Occipital lobe (tissue), 2 donors: Measurements from ENCODE around the gene MBTD1. TPM values are rescaled to one million over a fixed set of nuclear protein-coding genes. Genes with fewer than 3 reads are reported as not detected.
"Not testable (repeated sequence)": the region's sequence is repeated elsewhere in the genome, so short reads cannot be mapped to it uniquely, and the experiment has no call there.

Experiments used
- DNase-seq: peaks from one replicate; lab custom pipeline; 2025; lab: John Stamatoyannopoulos, UW
- total RNA-seq: library from RNA; depleted of rRNA; stranded (reverse); fragments of >200 nt; gene quantifications from one replicate; pipeline ENCODE4 v1.2.3, GENCODE V29; 2014

The MBTD1 gene
- total RNA-seq, 1 donor from 2014 or later, result 66.4 TPM

DNA sequence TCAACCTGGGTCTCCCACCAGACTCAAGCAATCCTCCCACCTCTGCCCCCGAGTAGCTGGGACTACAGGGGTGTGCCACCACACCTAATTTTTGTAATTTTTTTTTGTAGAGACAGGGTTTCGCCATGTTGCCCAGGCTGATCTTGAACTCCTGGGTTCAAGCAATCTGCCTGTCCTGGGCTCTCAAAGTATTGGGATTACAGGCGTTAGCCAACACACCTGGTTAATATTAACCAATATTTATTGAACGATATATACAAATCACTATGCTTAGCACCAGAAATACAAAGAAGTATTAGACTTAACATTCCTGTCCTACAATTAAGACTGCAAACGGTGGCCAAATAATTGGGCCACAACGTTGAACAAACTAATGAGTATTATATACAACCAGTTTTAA is 4.2 kb downstream of the MBTD1 start:
- no peak for DNase-seq

- no peak for DNase-seq
Measured at GRCh38 chr17:51251010-51251409, 8.8 kb downstream of the MBTD1 start.

DNA sequence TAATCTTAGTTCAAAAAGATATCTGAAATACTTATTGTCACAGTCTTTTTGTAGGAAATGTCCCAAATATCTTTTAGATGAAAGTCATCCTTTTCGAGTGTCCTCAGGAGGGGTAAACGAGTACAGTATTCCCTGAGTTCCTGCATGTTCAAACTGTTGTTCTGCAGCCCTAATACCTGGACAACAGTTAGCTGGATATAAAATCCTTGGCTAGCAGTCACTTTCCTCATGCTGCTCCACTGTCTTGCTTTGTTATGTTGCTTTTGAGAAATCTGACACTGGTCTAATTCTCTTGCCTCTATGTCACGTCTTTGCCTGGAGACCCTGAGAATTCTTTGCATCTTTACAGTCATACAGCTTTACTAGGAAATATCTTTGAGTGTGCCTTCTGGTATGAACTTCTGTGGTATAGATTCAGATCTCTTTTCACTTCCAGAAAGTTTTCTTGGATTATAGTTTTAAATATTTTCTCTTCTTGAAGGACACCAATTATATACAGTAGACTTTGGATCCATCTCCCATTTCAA is 9.5 kb downstream of the MBTD1 start:
- DNase-seq, result no peak

DNA sequence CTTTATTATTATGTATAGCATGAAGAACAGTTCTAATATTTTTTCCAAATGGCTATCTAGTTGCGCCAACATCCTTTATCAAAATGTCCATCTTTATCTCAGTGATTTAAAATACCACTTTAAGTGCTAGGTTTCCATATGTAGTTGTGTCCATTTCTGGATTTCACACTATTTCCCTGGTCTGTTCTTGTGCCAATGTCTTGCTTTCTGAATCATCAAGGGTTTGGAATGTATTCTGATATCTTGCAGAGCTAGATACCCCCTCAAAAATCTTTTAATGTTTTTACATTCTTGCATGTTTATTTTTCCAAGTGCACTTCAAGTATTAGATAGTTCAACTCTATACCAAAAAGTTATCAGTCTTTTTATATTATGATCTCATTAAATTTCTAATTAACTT is 14.3 kb downstream of the MBTD1 start:
- no peak for DNase-seq

DNA sequence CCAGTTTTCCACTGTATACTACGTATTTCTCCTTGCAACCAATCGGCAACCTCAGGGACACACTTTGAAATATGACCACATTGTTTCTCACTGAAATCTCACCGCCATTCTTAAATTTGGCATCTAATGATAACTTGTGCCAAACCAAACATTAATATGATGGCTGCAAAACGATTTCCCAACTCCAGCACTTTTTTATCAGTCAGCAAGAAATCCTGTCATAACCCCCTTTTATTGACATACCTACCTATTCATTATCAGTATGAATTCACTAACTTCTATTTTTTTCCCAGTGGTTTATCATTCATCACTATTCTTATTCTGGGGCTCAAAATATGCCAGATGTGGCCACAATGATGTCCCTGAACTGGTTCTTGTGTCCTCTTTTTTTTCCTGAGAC is 15.8 kb downstream of the MBTD1 start:
- no peak for DNase-seq

DNA sequence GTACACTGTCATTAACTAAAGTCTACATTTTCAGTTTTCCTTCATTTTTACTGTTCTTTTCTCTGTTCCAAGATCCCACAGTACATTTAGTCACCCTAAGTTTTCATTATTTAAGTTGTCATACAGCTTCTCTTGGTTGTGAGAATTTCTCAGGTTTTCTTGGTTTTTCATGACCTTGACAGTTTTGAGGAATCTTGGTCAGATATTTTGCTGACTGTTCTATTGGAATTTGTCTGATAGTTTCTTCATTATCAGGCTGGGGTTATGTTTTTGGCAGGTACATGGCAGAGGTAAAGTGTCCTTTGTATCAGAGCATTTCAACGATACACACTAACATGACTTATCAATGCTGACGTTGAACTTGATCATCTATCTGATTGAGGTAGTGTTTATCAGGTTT is 19.6 kb downstream of the MBTD1 start:
- DNase-seq, result no peak

GRCh38 chr17:51238255-51238887 is 21.5 kb downstream of the MBTD1 start:
- DNase-seq, result no peak

DNA sequence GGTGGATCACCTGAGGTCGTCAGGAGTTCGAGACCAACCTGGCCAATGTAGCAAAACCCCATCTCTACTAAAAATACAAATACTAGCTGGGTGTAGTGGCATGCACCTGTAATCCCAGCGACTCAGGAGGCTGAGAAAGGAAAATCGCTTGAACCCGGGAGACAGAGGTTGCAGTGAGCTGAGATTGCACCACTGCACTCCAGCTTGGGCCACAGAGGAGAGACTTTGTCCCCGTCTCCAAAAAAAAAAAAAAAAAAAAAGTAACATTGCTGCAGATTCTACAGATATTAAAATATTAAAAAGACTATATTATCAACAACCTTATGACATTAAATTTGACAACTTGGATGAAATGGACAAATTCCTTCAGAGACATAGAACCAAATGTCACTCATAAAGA is 25.7 kb downstream of the MBTD1 start:
- DNase-seq, result no peak

GRCh38 chr17:51231999-51232398 is 27.9 kb downstream of the MBTD1 start:
- DNase-seq, result no peak

DNA sequence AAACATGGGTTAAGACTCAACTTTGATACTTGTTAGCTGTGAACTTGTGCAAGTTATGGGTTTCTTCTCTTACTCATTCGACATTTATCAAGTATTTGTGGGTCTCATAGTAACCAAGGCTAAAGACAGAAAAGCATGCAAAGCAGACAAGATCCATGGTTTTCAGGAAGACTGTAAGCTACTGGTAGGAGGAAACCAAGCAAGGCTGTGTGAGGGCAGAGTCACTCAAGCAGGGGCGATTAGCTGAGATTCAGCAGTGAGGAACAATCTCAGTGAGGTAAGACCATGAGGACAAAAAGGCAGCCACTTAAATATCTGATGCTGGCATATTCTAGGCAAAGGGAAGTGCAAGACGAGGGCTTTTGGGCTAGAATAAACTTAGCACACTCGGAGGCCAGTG is 29.5 kb downstream of the MBTD1 start:
- no peak for DNase-seq

- no peak for DNase-seq
Measured at GRCh38 chr17:51229889-51230288, 30.0 kb downstream of the MBTD1 start.

DNA sequence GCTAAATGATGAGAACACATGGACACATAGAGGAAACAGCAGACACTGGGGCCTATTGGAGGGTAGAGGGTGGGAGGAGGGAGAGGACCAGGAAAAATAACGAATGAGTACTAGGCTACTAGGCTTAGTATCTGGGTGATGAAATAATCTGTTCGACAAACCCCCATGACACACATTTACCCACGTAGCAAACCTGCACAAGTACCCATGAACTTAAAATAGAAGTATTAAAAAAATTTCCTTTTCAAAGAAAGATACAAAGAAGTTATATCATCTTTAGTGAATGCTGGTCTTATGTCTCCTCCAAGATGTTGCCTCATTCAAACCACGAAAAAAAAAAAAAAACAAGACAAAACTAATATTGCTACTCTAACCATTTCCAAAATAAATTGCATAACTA is 31.7 kb downstream of the MBTD1 start:
- DNase-seq, result no peak

- not testable (repeated sequence) for DNase-seq
Measured at GRCh38 chr17:51225523-51225922, 34.3 kb downstream of the MBTD1 start.

DNA sequence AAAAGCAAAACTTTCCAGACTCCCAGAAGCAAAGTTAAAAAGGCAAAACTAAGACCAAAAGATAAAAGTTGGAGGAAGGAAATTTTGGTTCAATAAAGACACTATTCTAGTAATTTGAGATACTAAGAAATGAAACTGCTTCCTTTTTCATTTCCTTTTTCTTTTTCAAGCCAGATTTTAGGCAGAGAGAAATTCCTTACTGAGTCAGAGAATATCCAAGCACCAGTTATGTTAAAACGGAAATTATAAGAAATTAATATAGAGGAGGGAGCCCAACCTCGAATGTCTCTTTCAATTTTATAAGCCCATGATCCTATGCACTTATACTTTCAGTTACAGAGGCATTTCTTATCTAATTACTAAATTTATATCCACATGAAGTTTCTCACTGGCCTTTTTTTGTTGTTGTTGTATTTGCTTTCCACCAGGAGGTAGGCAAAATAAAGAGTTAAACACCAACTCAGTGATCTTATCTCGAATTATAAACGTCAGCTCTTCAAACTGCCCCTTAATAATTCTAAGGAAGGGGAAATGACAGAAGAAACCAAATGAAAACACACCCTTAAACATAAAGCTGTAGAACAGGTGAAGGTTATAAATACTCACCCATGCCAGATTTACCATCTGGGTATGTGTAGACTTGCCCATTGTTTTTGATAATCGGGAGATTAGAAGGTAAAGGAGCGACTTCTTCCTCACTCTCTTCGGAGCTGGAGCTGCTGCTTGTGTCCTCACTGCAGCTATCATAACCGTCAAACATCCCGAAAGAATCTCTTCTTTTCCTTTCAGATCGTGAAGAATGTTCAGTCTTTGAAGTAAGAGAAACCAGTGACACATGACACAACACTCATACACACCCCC is 35.2 kb downstream of the MBTD1 start:
- DNase-seq, result no peak

DNA sequence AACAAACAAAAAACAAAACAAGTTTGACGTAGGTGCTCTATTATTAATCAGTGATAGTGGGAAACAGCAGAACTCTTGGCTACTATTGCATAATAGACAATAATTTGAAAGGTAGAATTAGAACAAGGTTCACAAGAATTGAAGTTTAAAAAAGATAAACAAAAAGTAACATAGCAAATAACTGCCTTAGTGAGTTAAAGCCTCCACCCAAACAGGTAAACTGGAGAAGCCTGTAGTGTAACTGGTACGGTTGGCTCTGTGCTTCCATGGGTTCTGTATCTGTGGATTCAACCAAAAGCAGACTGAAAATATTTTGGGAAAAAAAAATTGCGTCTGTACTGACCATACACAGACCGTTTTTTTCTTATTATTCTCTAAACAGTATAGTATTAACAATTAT is 38.5 kb downstream of the MBTD1 start:
- no peak for DNase-seq

DNA sequence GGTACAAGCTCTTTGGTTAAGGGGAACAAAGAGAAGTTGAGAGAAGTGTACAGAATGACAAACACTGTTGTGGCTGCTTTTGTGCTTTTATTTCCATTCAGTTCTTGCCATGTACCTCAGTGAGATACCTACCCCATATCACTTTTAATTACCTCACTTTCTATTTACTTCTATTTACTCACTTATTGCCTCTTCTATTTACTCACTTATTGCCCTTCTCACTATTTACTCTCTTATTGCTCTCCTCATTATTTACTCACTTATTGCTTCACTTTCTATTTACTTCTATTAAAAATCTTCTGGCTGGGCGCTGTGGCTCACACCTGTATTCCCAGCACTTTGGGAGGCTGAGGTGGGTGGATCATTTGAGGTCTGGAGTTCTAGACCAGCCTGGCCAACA is 41.9 kb downstream of the MBTD1 start:
- no peak for DNase-seq

DNA sequence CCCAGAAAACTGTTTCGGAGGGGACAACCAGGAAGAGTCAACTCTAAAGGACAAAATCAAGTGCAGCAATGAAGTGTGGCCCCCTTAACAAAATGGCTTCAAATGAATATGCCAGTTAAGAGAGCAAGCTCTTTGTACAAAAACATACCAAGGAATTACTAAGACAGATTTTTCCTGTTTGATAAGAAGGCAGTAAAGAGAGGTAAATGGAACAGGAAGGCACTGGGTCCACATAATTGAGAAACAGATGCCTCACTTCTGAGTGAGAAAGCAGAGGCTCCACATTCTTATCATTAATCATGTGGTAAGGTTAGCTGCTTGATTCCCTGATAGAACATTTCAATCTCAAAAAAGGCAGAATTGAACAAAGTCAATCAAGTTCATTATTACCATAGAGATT is 44.9 kb downstream of the MBTD1 start:
- DNase-seq, result no peak

- no peak for DNase-seq
Measured at GRCh38 chr17:51203838-51204237, 56.0 kb downstream of the MBTD1 start.

- DNase-seq, result no peak
Measured at GRCh38 chr17:51200846-51201245, 59.0 kb downstream of the MBTD1 start.

DNA sequence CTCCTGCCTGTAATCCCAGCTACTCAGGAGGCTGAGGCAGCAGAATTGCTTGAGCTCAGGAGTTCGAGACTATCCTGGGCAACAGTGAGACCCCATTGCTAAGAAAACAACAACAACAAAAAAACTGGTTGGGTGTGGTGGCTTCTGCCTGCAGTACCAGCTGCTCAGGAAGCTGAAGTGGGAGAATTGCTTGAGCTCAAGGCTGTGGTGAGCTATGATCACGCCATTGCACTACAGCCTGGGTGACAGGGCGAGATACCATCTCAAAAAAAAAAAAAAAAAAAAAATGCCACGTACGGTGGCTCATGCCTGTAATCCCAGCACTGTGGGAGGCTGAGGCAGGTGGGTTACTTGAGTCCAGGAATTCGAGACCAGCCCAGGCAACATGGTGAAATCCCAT is 59.6 kb downstream of the MBTD1 start:
- DNase-seq, result no peak

- no peak for DNase-seq
Measured at GRCh38 chr17:51197754-51198153, 62.1 kb downstream of the MBTD1 start.

DNA sequence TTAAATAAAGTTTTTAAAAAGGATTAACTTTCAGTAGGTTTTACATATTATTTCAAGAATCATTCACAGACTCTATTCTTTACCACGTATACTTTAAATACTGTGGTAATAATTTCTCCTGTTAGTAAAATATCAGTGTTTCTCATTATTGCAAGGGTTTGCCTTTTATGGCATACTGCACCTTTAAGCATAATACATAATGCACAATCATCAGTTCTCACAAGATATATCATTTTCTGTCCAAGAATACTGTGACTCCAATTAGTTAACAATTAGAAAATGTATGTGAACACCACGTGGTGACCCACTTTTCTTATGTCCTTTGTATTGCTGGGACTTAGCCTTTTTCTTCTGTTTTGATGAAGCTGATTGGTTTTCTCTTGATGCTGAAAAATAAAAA is 68.0 kb downstream of the MBTD1 start:
- no peak for DNase-seq

GRCh38 chr17:51189628-51190027 is 70.2 kb downstream of the MBTD1 start:
- no peak for DNase-seq
